HepG2 (cell line): ENCODE results near the gene TRAPPC1. TPM values are rescaled to one million over a fixed set of nuclear protein-coding genes. Genes with fewer than 3 reads are reported as not detected.

Experiments
- ATF6 ChIP-seq: sonication (generic); formaldehyde crosslinking; conservative IDR thresholded peaks from 2 replicates; pipeline ENCODE4 v1.4.0; 2020; ENCODE audit warnings: missing genetic modification reagents
- CERS6 ChIP-seq: sonication (generic); formaldehyde crosslinking; IDR thresholded peaks from 2 replicates; pipeline ENCODE4 v1.5.0; 2020; ENCODE audit warnings: missing genetic modification reagents
- CREB3 ChIP-seq: sonication (generic); formaldehyde crosslinking; IDR thresholded peaks from 2 replicates; pipeline ENCODE4 v1.5.0; 2020; ENCODE audit warnings: missing genetic modification reagents
- DZIP1 ChIP-seq: sonication (generic); formaldehyde crosslinking; IDR thresholded peaks from 2 replicates; pipeline ENCODE4 v1.5.0; 2020; ENCODE audit warnings: mild to moderate bottlenecking, missing genetic modification reagents
- E2F1 ChIP-seq: sonication (generic); formaldehyde crosslinking; IDR thresholded peaks from 2 replicates; pipeline ENCODE4 v1.5.0; 2020; ENCODE audit warnings: missing genetic modification reagents
- ETV5 ChIP-seq: IDR thresholded peaks from 2 replicates; pipeline ENCODE4 v1.6.1; 2018; ENCODE audit warnings: missing biosample characterization, missing genetic modification reagents, inconsistent platforms, borderline replicate concordance
- GATAD2A ChIP-seq: IDR thresholded peaks from 2 replicates; pipeline ENCODE4 v1.6.1; 2016
- ONECUT2 ChIP-seq: sonication (generic); formaldehyde crosslinking; IDR thresholded peaks from 2 replicates; pipeline ENCODE4 v1.4.0; 2020; ENCODE audit warnings: missing genetic modification reagents
- TEAD2 ChIP-seq: sonication (generic); formaldehyde crosslinking; IDR thresholded peaks from 2 replicates; pipeline ENCODE4 v1.9.0; 2021; ENCODE audit warnings: missing genetic modification reagents
- ZFP82 ChIP-seq: sonication (generic); formaldehyde crosslinking; IDR thresholded peaks from 2 replicates; pipeline ENCODE4 v1.5.1; 2020; ENCODE audit warnings: mild to moderate bottlenecking, missing genetic modification reagents, borderline replicate concordance
- ZFP90 ChIP-seq: sonication (generic); formaldehyde crosslinking; IDR thresholded peaks from 2 replicates; pipeline ENCODE4 v1.8.0; 2022; ENCODE audit warnings: missing genetic modification reagents, mild to moderate bottlenecking, inconsistent platforms, borderline replicate concordance
- ZKSCAN1 ChIP-seq: fragments of 150-350 bp; IDR thresholded peaks from 2 replicates; pipeline ENCODE4 v1.6.1; 2014; ENCODE audit warnings: low read length
- ZNF256 ChIP-seq: sonication (generic); formaldehyde crosslinking; conservative IDR thresholded peaks from 2 replicates; pipeline ENCODE4 v1.4.0; 2020; ENCODE audit warnings: missing genetic modification reagents
- ZNF441 ChIP-seq: sonication (generic); formaldehyde crosslinking; IDR thresholded peaks from 2 replicates; pipeline ENCODE4 v1.7.0; 2021; ENCODE audit warnings: missing genetic modification reagents, borderline replicate concordance
- ZSCAN29 ChIP-seq: sonication (generic); formaldehyde crosslinking; conservative IDR thresholded peaks from 2 replicates; pipeline ENCODE4 v1.4.0; 2020; ENCODE audit warnings: mild to moderate bottlenecking, missing genetic modification reagents
- ZXDC ChIP-seq: sonication (generic); formaldehyde crosslinking; IDR thresholded peaks from 2 replicates; pipeline ENCODE4 v1.5.0; 2020; ENCODE audit warnings: mild to moderate bottlenecking, missing genetic modification reagents
- polyA plus RNA-seq, 8 experiments: library from polyadenylated mRNA; depleted of rRNA in 3 of 8; stranded (reverse) in 7 of 8; unstranded in 1 of 8; fragments of >200 nt; fragmentation: Illumina TruSeq in 4 of 8; extraction: Trizol in 4 of 8; gene quantifications; 2 replicates each; pipeline versions ENCODE4 v1.2.1 to v1.2.3, GENCODE V29; 2011 to 2016; ENCODE audit warnings: low read depth in 4 of 8, missing spikeins in 1 of 8, mixed read lengths in 1 of 8; ENCODE audit not compliant: insufficient read depth in 1 of 8
- total RNA-seq, 5 experiments: library from RNA; depleted of rRNA; stranded (reverse); fragments of >200 nt; fragmentation: Illumina TruSeq; extraction: Trizol; gene quantifications; 2 replicates each; pipeline ENCODE4 v1.2.3, GENCODE V29; 2016; ENCODE audit warnings: low read depth in 1 of 5

Gene TRAPPC1
- total and polyA plus RNA-seq, 2 of the 13 experiments (the other 11 are each of a cell fraction or from before 2014, with no cell fraction given): 28.1 to 44.9 TPM

GRCh38 chr17:7915611-7916384 lies 15.9 kb downstream of the TRAPPC1 start, which contains the start of gene RNF227 (continued):
- TF ChIP-seq E2F1 (CRISPR knock-in tag) (peak; percentile 81), CERS6 (CRISPR knock-in tag) (peak; percentile 77; the same call in 1 of the 2 replicates), CREB3 (CRISPR knock-in tag) (peak; percentile 96), ZSCAN29 (CRISPR knock-in tag) (no peak), ZNF256 (CRISPR knock-in tag) (0 out of 2 replicates have a peak, but pooled peaks have one; percentile 78), ZFP90 (CRISPR knock-in tag) (0 out of 2 replicates have a peak, but pooled peaks have one; percentile 27), ZNF441 (CRISPR knock-in tag) (no peak), ETV5 (0 out of 2 replicates have a peak, but pooled peaks have one; percentile 11), ZKSCAN1 (no peak), GATAD2A (CRISPR knock-in tag) (no peak), TEAD2 (peak; percentile 97), ZXDC (CRISPR knock-in tag) (peak; percentile 81; the same call in 1 of the 2 replicates), DZIP1 (CRISPR knock-in tag) (no peak), ZFP82 (CRISPR knock-in tag) (no peak), ATF6 (CRISPR knock-in tag) (no peak), ONECUT2 (CRISPR knock-in tag) (no peak)
